Tibial nerve (tissue), 4 donors: ENCODE measurements around the gene UBE2D3.

ENCODE experiments used
- CTCF ChIP-seq, 5 experiments: fragments of 200-600 bp in 3 of 5; fragments of 450-650 bp in 2 of 5; sonication (generic) in 3 of 5; IDR thresholded peaks; one replicate each; pipeline ENCODE4 v1.5.1; 2016 to 2019; ENCODE audit warnings: antibody characterized with exemption in 5 of 5, mild to moderate bottlenecking in 3 of 5, moderate library complexity in 2 of 5
- EP300 ChIP-seq, 2 donors: sonication (generic); formaldehyde crosslinking; IDR thresholded peaks; one replicate each; pipeline ENCODE4 v1.6.1; 2017; ENCODE audit warnings: antibody characterized with exemption in 2 of 2, mild to moderate bottlenecking in 1 of 2
- POLR2A ChIP-seq, 2 donors: fragments of 450-650 bp; IDR thresholded peaks; one replicate each; pipeline ENCODE4 v1.6.1; 2017; ENCODE audit warnings: antibody characterized with exemption in 2 of 2, mild to moderate bottlenecking in 2 of 2, moderate library complexity in 2 of 2

- TF ChIP-seq CTCF (IDR thresholded peaks at IDR 0.05) (no peak), POLR2A (IDR thresholded peaks at IDR 0.05) (peak in 1 of 2 donors; percentile 34), EP300 (IDR thresholded peaks at IDR 0.05) (peak in 1 of 2 donors; percentile 49)
Measured at GRCh38 chr4:102826105-102826889, 1.1 kb downstream of the UBE2D3 start.
